OCI-LY7 (cell line): ENCODE measurements around the gene BHLHA9. TPM values are rescaled to one million over a fixed set of nuclear protein-coding genes. Genes with fewer than 3 reads are reported as not detected.

Experiments used
- BruUV-seq: library from RNA; stranded (reverse); fragments of 400-500 nt; replicated peaks from 2 replicates; lab custom pipeline; 2021; lab: Mats Ljungman, UMichigan
- CTCF ChIA-PET: fragments of 300-600 bp; sonication (Branson Sonifier 250); formaldehyde crosslinking; loops from one replicate; lab custom pipeline; 2022; ENCODE audit warnings: antibody characterized with exemption; ENCODE audit not compliant: unreplicated experiment; lab: Charles Lee
- POLR2A ChIA-PET: fragments of 300-600 bp; sonication (Branson Sonifier 250); formaldehyde crosslinking; loops from one replicate; lab custom pipeline; 2022; ENCODE audit warnings: antibody characterized with exemption; lab: Charles Lee
- DNase-seq: peaks from one replicate; pipeline ENCODE4 v3.0.0-alpha.2; 2015; ENCODE audit warnings: low spot score
- H2AFZ ChIP-seq: fragments of 200-600 bp; sonication (generic), shearing (Covaris generic); 2 replicates; pipeline ENCODE4 v1.6.1; 2014; ENCODE audit warnings: mild to moderate bottlenecking, antibody characterized with exemption, low read length, moderate library complexity
- H3K27ac ChIP-seq: fragments of 200-600 bp; sonication (generic); 2 replicates; pipeline ENCODE4 v1.5.1; 2014; ENCODE audit warnings: mixed run types, low read depth, mild to moderate bottlenecking, moderate library complexity, low read length, inconsistent platforms; ENCODE audit not compliant: poor library complexity, severe bottlenecking
- H3K36me3 ChIP-seq: fragments of 200-600 bp; sonication (generic); 2 replicates; pipeline ENCODE4 v1.6.1; 2014; ENCODE audit warnings: mild to moderate bottlenecking, antibody characterized with exemption, low read length, moderate library complexity, mixed read lengths; ENCODE audit not compliant: insufficient read depth
- H3K4me1 ChIP-seq: fragments of 200-600 bp; sonication (generic); 2 replicates; pipeline ENCODE4 v1.5.1; 2014; ENCODE audit warnings: mild to moderate bottlenecking, low read length; ENCODE audit not compliant: insufficient read depth, poor library complexity, severe bottlenecking
- H3K4me2 ChIP-seq: fragments of 200-600 bp; sonication (generic); 2 replicates; pipeline ENCODE4 v1.6.1; 2014; ENCODE audit warnings: mild to moderate bottlenecking, low read length
- H3K4me3 ChIP-seq: fragments of 200-600 bp; sonication (generic); 2 replicates; pipeline ENCODE4 v1.5.1; 2014; ENCODE audit warnings: mild to moderate bottlenecking, low read depth, low read length; ENCODE audit not compliant: poor library complexity, severe bottlenecking
- H3K79me2 ChIP-seq: fragments of 200-600 bp; sonication (generic); 2 replicates; pipeline ENCODE4 v1.6.1; 2016; ENCODE audit warnings: low read depth, mild to moderate bottlenecking, low read length, moderate library complexity, mixed read lengths; ENCODE audit not compliant: insufficient read depth
- H3K9me2 ChIP-seq: fragments of 200-600 bp; sonication (generic); 2 replicates; pipeline ENCODE4 v1.6.1; 2016; ENCODE audit warnings: mild to moderate bottlenecking, low read length, mixed read lengths; ENCODE audit not compliant: insufficient read depth
- H3K9me3 ChIP-seq: fragments of 200-600 bp; sonication (generic); 2 replicates; pipeline ENCODE4 v1.6.1; 2014; ENCODE audit warnings: mild to moderate bottlenecking, mixed run types, low read length, mixed read lengths
- H4K20me1 ChIP-seq: fragments of 200-600 bp; sonication (generic); 2 replicates; pipeline ENCODE4 v1.6.1; 2014; ENCODE audit warnings: mild to moderate bottlenecking, antibody characterized with exemption, low read length, moderate library complexity, mixed read lengths; ENCODE audit not compliant: insufficient read depth
- CTCF ChIP-seq: fragments of 200-600 bp; sonication (generic); conservative IDR thresholded peaks from 2 replicates; pipeline ENCODE4 v1.5.1; 2014; ENCODE audit warnings: mild to moderate bottlenecking, antibody characterized with exemption, low read length, moderate library complexity, mixed read lengths
- EZH2phosphoT487 ChIP-seq: fragments of 200-600 bp; sonication (generic); IDR thresholded peaks from 2 replicates; pipeline ENCODE4 v1.6.1; 2018; ENCODE audit warnings: low read depth, borderline replicate concordance, mild to moderate bottlenecking, mixed run types, antibody characterized with exemption, low read length, moderate library complexity, mixed read lengths
- intact Hi-C: fragments of 100-400 bp; cut with micrococcal nuclease; formaldehyde crosslinking; loops from one replicate; pipeline ENCODE4 v1.10.0; 2022; ENCODE audit not compliant: unreplicated experiment
- total RNA-seq, 2 experiments: library from RNA; depleted of rRNA in 1 of 2; stranded (reverse); fragments of >200 nt in 1 of 2; shearing (Covaris generic) in 1 of 2; gene quantifications; 2 replicates each; pipeline ENCODE4 v1.2.3, GENCODE V29; 2014 to 2022

BHLHA9 gene
- total RNA-seq, 2 experiments from 2014 or later: not detected

DNA sequence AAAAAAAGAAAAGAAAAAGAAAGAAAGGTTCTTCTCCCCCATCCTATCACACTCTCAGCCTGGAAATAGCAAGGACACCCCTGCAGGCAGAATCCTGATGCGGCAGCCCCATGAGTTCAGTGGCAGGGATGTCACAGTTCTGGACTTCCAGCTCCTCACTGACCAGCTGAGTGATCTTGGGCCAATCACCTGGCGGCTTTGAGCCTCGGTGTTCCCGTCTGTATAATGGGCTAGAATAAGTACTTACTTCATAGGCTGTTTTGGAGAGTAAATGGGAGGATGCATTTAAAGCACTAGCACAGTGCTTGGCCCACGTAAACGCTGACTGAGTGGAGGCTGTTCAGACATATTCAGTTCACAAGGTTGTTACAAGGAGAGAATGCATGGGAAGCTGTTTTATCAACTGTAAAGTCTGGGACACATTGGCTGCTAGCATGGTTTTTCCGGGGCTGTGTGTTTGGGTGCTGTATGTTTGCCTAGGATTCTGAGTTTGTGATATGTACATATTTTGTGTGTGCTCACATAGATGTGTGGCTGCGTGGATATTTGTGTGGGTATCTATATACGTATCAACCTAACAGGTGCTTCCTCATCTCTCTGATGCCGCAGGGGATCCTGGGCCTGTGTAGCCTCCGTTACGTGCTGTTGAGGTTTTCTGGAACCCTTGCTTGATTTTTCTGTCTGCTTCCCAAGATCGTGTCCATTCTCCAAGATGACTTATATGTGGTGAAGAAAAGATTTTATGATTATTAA, 3.4 kb downstream of the BHLHA9 start:
- TF ChIP-seq CTCF: no peak
- TF ChIP-seq EZH2phosphoT487: no peak
- CTCF ChIA-PET: no interaction called here

GRCh38 chr17:1274245-1274608, 4.0 kb downstream of the BHLHA9 start:
- Histone ChIP-seq H3K4me1 (peaks cover under 1% of the 10 kb centered on the region), H3K36me3 (no peaks in the 10 kb centered on the region), H2AFZ (no peak overlapping the region), H3K4me3 (no peak overlapping the region), H4K20me1 (no peaks in the 10 kb centered on the region), H3K4me2 (no peak overlapping the region), H3K9me3 (no peaks in the 10 kb centered on the region), H3K79me2 (no peaks in the 10 kb centered on the region), H3K9me2 (no peaks in the 10 kb centered on the region), H3K27ac (no peak overlapping the region)
- BruUV-seq: no TSS peak
- TF ChIP-seq CTCF (no peak), EZH2phosphoT487 (no peak)
- intact Hi-C loops: no loop called here
- CTCF ChIA-PET: no interaction called here
- POLR2A ChIA-PET: no interaction called here
- no peak for DNase-seq

More for the DNA sequence above, 3.4 kb downstream of the BHLHA9 start:
- H3K4me2 ChIP-seq: no peak overlapping the region
- peaks cover 7% of the 10 kb centered on the region for H3K4me1 ChIP-seq
- POLR2A ChIA-PET: no interaction called here
- no peaks in the 10 kb centered on the region for H3K79me2 ChIP-seq
- H3K36me3 ChIP-seq: no peaks in the 10 kb centered on the region
- no TSS peak for BruUV-seq
- no peak overlapping the region for H3K27ac ChIP-seq
- no peak overlapping the region for H2AFZ ChIP-seq
- no peak overlapping the region for H3K4me3 ChIP-seq
- no peak for DNase-seq
- intact Hi-C loops: no loop called here
- no peaks in the 10 kb centered on the region for H3K9me3 ChIP-seq
- no peaks in the 10 kb centered on the region for H4K20me1 ChIP-seq
- H3K9me2 ChIP-seq: no peaks in the 10 kb centered on the region

DNA sequence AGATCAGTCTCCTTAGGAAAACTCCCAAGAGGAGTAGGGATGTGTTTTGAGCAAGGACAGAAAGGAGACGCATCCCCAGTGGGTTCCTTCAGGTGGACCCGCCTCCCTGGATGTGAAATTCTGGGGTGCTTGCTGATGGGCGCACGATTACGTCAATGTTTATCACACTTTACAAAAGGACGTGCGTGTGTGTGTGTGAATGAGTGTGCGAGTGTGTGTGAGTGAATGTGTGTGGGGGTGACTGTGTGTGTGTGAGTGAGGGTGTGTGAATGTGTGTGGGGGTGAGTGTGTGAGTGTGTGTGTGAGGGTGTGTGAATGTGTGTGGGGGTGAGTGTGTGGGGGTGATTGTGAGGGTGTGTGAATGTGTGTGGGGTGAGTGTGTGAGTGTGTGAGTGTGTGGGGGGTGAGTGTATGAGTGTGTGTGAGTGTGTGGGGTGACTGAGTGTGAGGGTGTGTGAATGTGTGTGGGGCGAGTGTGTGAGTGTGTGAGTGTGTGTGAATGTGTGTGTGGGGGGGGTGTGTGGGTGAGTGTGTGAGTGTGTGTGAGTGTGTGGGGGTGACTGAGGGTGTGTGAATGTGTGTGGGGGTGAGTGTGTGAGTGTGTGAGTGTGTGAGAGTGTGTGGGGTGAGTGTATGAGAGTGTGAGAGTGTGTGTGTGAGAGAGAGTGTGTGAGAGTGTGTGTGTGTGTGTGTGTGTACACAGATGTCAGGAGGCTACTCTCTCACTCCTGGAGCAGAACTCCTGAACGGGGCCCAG, 5.1 kb downstream of the BHLHA9 start:
- BruUV-seq: no TSS peak
- Histone ChIP-seq H3K9me2 (no peaks in the 10 kb centered on the region), H3K79me2 (no peaks in the 10 kb centered on the region), H3K36me3 (no peaks in the 10 kb centered on the region), H3K9me3 (no peaks in the 10 kb centered on the region), H3K4me1 (no peaks in the 10 kb centered on the region), H2AFZ (no peak overlapping the region), H3K4me2 (no peak overlapping the region), H3K4me3 (no peak overlapping the region), H4K20me1 (no peaks in the 10 kb centered on the region), H3K27ac (no peak overlapping the region)
- no peak for DNase-seq
- POLR2A ChIA-PET: no interaction called here
- CTCF ChIA-PET: no interaction called here
- TF ChIP-seq EZH2phosphoT487 (no peak), CTCF (no peak)
- intact Hi-C loops: loop anchor here (5.0 kb wide), 2 partner anchors 242 to 257 kb away; partner anchors contain the start of gene INPP5K
